Esophagus muscularis mucosa (tissue), 4 donors: ENCODE measurements around the gene FER.
A peak's percentile ranks its signal among the peaks of the same experiment; 100 is the strongest.

Experiments
- CTCF ChIP-seq, 3 experiments: fragments of 200-600 bp in 2 of 3; fragments of 450-650 bp in 1 of 3; sonication (generic) in 2 of 3; IDR thresholded peaks; one replicate each; pipeline ENCODE4 v1.5.1; 2017 to 2019; ENCODE audit warnings: antibody characterized with exemption in 3 of 3, mild to moderate bottlenecking in 2 of 3, moderate library complexity in 1 of 3
- EP300 ChIP-seq: sonication (generic); formaldehyde crosslinking; IDR thresholded peaks from one replicate; pipeline ENCODE4 v1.6.1; 2017; ENCODE audit warnings: antibody characterized with exemption
- POLR2A ChIP-seq: fragments of 450-650 bp; IDR thresholded peaks from one replicate; pipeline ENCODE4 v1.6.1; 2017; ENCODE audit warnings: antibody characterized with exemption, moderate library complexity, mild to moderate bottlenecking, low read depth
- POLR2AphosphoS5 ChIP-seq, 2 donors: sonication (generic); formaldehyde crosslinking; IDR thresholded peaks; one replicate each; pipeline ENCODE4 v1.6.1; 2017; ENCODE audit warnings: antibody characterized with exemption in 2 of 2

GRCh38 chr5:108748401-108749127, 867 bp downstream of the FER start:
- peak in 2 of 3 experiments; percentile 11 to 20 for TF ChIP-seq CTCF (IDR thresholded peaks at IDR 0.05)
- TF ChIP-seq POLR2AphosphoS5 (IDR thresholded peaks at IDR 0.05): peak; percentile 99 to 100
- no peak for TF ChIP-seq EP300
- TF ChIP-seq POLR2A: peak; percentile 98
